Spinal cord (tissue), 10 donors: ENCODE measurements around the gene CRYBG1. TPM values are rescaled to one million over a fixed set of nuclear protein-coding genes. Genes with fewer than 3 reads are reported as not detected.

Source experiments
- DNase-seq, 6 donors: peaks; one replicate each; pipeline versions ENCODE4 v3.0.0 to v3.0.0-alpha.2; 2013 to 2015; ENCODE audit warnings: low spot score in 6 of 6, low read depth in 4 of 6
- H3K27ac ChIP-seq: one replicate; pipeline ENCODE4 v1.5.1; 2013; ENCODE audit warnings: low read depth, low read length, control low read depth
- H3K27me3 ChIP-seq: one replicate; pipeline ENCODE4 v1.6.1; 2013; ENCODE audit warnings: low read length; ENCODE audit not compliant: control insufficient read depth, insufficient read depth
- H3K36me3 ChIP-seq: one replicate; pipeline ENCODE4 v1.6.1; 2013; ENCODE audit warnings: low read length; ENCODE audit not compliant: control insufficient read depth, insufficient read depth
- H3K4me1 ChIP-seq: one replicate; pipeline ENCODE4 v1.6.1; 2013; ENCODE audit warnings: low read length; ENCODE audit not compliant: control insufficient read depth, insufficient read depth
- H3K4me3 ChIP-seq: one replicate; pipeline ENCODE4 v1.5.1; 2013; ENCODE audit warnings: low read depth, low read length, control low read depth
- H3K9me3 ChIP-seq: one replicate; pipeline ENCODE4 v1.6.1; 2013; ENCODE audit warnings: low read length; ENCODE audit not compliant: control insufficient read depth, insufficient read depth
- WGBS: methylation state at CpG from one replicate; pipeline ENCODE4 v1.1.5; 2013; ENCODE audit warnings: missing lambda C conversion rate; ENCODE audit not compliant: insufficient coverage; 5-methylcytosine and 5-hydroxymethylcytosine counted together
- polyA plus RNA-seq, 2 donors: library from polyadenylated mRNA; unstranded; fragments of 120-200 nt; gene quantifications; one replicate each; pipeline ENCODE4 v1.2.1, GENCODE V29; 2013; ENCODE audit not compliant: insufficient read length in 2 of 2
- total RNA-seq, 2 donors: library from RNA; depleted of rRNA in 1 of 2; stranded (reverse); fragments of 120-200 nt in 1 of 2; fragments of >200 nt in 1 of 2; gene quantifications; one replicate each; pipeline versions ENCODE4 v1.2.3 to v1.2.4, GENCODE V29; 2013 to 2014
- donor health status: healthy.

Gene CRYBG1
- total and polyA plus RNA-seq, 4 donors, result 0.97 to 3.4 (median 2.0) TPM

DNA sequence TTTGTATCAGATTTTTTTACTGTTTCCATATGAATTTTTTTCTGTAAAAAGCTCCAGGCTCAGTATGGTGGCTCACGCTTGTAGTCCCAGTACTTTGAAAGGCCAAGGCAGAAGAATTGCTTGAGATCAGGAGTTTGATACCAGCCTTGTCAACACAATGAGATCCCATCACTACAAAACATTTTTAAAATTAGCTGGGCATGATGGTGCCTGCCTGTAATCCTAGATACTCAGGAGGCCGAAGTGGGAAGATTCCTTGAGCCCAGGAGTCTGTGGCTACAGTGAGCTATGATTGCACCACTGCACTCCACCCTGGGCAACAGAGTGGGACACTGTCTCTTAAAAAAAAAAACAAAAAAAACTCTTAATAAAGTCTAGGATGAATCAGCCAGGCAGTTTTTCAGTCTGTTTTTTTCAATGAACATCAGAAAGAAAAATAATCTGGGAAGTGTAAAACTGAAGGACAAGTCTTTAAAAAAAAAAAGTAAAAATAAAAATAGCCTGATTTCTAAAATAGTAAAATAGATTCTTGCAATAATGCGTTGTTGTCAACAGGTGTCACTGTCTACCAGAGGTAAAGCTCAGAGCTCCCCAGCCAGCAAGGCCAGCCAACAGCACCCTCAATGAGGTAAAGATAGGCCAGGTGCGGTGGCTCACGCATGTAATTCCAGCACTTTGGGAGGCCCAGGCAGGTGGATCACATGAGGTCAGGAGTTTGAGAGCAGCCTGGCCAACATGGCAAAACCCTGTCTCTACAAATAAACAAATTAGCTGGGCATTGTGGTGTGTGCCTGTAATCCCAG is 25.7 kb upstream of the CRYBG1 start:
- H3K4me3 ChIP-seq, result no peak overlapping the region
- no peaks in the 10 kb centered on the region for H3K4me1 ChIP-seq
- peak in 3 of 6 donors; percentile 17 to 73 (median 49) for DNase-seq
- H3K9me3 ChIP-seq, result no peaks in the 10 kb centered on the region
- H3K27me3 ChIP-seq, result no peaks in the 10 kb centered on the region
- no peak overlapping the region for H3K27ac ChIP-seq
- H3K36me3 ChIP-seq, result no peaks in the 10 kb centered on the region
- 11% methylated on average over 3 of the region's 5 CpGs for WGBS

- no peak overlapping the region for H3K4me3 ChIP-seq
- WGBS, result 2% methylated on average over 3 of the region's 9 CpGs
Measured at GRCh38 chr6:106339334-106340029, 21.0 kb upstream of the CRYBG1 start.

DNA sequence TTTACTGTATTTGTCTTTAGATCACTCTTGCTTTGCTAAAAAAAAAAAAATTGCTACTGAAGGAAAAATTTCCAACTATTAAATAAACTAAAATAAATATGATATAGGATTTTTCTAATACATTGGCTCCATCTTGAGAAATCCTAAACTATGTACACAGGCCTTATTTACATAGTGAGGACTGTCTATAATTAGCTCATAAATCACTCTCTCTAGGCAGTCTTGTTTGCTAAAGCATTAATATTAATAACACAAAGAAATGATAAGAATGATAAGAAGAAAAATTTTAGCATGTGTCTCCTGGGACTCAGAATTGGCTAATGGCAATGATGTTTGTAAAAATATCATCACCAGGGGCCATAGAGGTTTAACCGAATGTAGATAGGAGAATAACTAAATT is 13.3 kb upstream of the CRYBG1 start:
- Histone ChIP-seq H3K4me1 (no peaks in the 10 kb centered on the region), H3K36me3 (no peaks in the 10 kb centered on the region), H3K9me3 (no peaks in the 10 kb centered on the region), H3K27me3 (no peaks in the 10 kb centered on the region), H3K4me3 (no peak overlapping the region), H3K27ac (no peak overlapping the region)
- DNase-seq, result no peak
- WGBS, result no CpG with 5 or more reads among the region's 1 CpG

More at GRCh38 chr6:106339334-106340029, 21.0 kb upstream of the CRYBG1 start:
- Histone ChIP-seq H3K4me1 (no peaks in the 10 kb centered on the region), H3K36me3 (no peaks in the 10 kb centered on the region), H3K27me3 (no peaks in the 10 kb centered on the region), H3K27ac (no peak overlapping the region), H3K9me3 (no peaks in the 10 kb centered on the region)
- DNase-seq, result peak in 2 of 6 donors; percentile 64 to 72

- Histone ChIP-seq H3K27me3 (peaks cover 22% of the 10 kb centered on the region), H3K4me3 (no peak overlapping the region), H3K36me3 (no peaks in the 10 kb centered on the region), H3K4me1 (peaks cover 13% of the 10 kb centered on the region), H3K9me3 (peaks cover 2% of the 10 kb centered on the region), H3K27ac (no peak overlapping the region)
- no peak for DNase-seq
- 88% methylated on average over 1 of the region's 1 CpG for WGBS
Measured at GRCh38 chr6:106356378-106356777, 4.1 kb upstream of the CRYBG1 start.

DNA sequence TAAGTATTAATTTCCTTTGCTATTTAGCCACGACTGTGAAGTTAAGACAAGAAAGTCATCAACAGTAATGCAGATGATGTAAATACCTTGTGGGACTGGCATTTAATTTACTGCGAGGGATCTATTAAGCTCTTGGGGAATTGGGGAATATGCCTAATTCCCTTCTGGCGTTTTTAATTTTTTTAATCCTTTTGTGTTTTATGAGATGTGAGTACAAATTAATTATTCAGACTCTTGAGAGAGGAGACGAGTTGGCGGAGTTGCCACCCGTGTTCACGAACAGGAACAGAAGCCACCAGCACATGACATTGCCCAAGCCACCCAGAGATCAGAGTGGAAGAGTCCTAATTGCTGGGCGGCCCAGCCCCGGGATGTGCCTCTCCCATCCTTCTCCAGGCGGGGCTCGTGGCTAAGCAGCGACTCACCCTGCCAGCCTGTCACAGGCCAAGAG is 533 bp upstream of the CRYBG1 start:
- Histone ChIP-seq H3K4me3 (peak overlapping the region; percentile 22), H3K27me3 (peaks cover 24% of the 10 kb centered on the region), H3K4me1 (peaks cover 13% of the 10 kb centered on the region), H3K36me3 (no peaks in the 10 kb centered on the region), H3K9me3 (no peaks in the 10 kb centered on the region), H3K27ac (no peak overlapping the region)
- WGBS, result 13% methylated on average over 10 of the region's 12 CpGs
- DNase-seq, result no peak

DNA sequence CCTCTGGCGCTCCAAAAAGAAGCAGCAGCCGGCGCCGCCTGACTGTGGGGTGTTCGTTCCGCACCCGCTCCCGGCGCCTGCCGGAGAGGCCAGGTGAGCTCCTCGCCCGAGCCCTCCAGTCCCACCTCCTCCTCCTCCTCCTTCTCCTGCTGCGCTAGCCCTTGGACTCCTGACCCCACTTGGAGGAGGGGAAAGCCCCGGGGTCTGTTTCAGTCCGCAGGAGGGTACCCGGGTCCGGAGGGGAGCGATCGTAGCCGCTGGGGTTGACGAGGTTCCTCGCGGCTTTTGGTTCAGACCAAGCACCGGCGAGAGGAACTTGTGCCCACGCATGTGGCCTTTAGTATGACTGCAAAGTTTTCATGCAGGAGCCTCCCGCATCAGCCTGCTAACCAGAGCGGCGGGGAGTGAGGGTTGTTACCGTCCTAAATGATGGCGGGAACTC is 493 bp downstream of the CRYBG1 start:
- H3K36me3 ChIP-seq, result no peaks in the 10 kb centered on the region
- WGBS, result under 1% methylated on average over 28 of the region's 31 CpGs
- no peak overlapping the region for H3K27ac ChIP-seq
- peak in 2 of 6 donors; percentile 5 to 17 for DNase-seq
- peaks cover 24% of the 10 kb centered on the region for H3K27me3 ChIP-seq
- H3K4me3 ChIP-seq, result peak overlapping the region; percentile 32
- H3K9me3 ChIP-seq, result no peaks in the 10 kb centered on the region
- peaks cover 13% of the 10 kb centered on the region for H3K4me1 ChIP-seq

DNA sequence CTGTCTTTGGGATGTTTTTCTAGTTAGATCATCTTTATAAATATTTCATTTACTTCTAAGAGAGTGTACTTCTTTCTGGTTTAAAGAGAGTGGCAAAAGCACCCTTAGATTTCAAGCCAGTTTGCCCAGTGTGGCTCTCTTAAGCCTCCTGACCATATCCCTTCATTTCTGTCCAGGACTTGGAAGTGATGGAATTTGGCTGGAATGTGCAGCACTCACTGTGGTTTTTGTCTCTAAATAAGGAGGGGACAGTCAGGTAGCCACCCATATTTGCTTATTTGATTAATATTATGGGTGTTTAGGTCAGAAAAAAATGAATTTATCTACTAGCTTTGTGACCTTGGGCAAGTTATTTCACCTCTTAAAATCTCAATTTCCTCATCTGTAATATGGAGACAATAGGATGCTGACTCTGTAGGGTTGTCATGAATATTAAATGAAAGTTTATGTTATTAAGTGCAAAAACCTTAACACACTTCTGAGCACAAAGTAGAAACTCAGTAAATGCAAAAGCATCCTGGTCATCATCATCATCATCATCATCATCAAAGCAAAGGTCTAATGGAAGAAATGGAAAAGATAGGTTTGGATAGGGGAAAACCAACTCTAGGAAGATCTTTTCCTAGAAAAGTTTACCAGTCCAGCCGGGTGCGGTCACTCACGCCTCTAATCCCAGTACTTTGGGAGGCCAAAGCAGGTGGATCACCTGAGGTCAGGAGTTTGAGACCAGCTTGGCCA is 3.1 kb downstream of the CRYBG1 start:
- Histone ChIP-seq H3K27ac (no peak overlapping the region), H3K9me3 (no peaks in the 10 kb centered on the region), H3K4me3 (no peak overlapping the region), H3K4me1 (peaks cover 13% of the 10 kb centered on the region), H3K36me3 (no peaks in the 10 kb centered on the region), H3K27me3 (peaks cover 22% of the 10 kb centered on the region)
- DNase-seq, result no peak
- 97% methylated on average over 3 of the region's 3 CpGs for WGBS

DNA sequence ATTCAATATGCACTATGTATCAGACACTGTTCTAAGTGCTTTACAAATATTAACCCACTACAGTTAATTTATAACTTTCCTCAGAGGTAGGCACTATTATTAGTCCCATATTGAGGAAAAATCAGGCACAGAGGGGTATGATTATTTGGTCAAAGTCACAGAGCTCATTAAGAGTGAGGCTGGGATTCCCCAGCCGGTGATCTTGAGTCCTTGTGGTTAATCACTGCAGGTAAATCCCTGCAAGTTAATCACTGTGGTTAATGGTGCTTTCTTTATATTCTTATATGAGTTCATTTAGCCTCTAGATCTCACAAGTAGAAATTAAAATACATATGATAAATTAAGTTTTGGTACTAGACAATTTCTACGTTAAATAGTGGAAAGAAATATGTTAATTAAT is 9.2 kb downstream of the CRYBG1 start:
- no CpG with 5 or more reads among the region's 2 CpGs for WGBS
- H3K9me3 ChIP-seq, result no peaks in the 10 kb centered on the region
- peak in 1 of 6 donors; percentile 76 for DNase-seq

DNA sequence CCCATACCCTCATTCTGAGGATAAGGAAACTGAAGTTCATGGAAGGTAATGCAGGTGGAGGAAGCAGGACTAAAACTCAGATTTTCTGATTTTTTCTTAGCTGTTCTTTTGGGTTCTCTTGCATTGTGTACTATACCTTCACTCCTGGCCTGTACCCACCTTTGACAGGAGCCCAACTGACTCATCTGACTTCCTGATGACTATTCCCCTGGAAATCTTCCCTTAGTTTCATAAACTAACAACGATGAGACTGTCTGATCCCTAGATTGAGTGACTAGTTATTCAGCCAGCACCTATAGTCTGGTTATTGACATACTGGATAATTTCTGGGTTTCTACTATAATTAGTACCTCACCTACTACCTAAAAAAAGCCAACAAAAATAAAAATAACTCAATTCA is 10.1 kb downstream of the CRYBG1 start:
- Histone ChIP-seq H3K27ac (no peak overlapping the region), H3K9me3 (no peaks in the 10 kb centered on the region), H3K4me3 (no peak overlapping the region), H3K27me3 (no peaks in the 10 kb centered on the region), H3K36me3 (no peaks in the 10 kb centered on the region), H3K4me1 (no peaks in the 10 kb centered on the region)
- no peak for DNase-seq
- no CpG with 5 or more reads among the region's 1 CpG for WGBS

More for the DNA sequence above, 9.2 kb downstream of the CRYBG1 start:
- no peak overlapping the region for H3K4me3 ChIP-seq
- H3K4me1 ChIP-seq, result no peaks in the 10 kb centered on the region
- H3K27ac ChIP-seq, result no peak overlapping the region
- no peaks in the 10 kb centered on the region for H3K36me3 ChIP-seq
- H3K27me3 ChIP-seq, result no peaks in the 10 kb centered on the region
